CD4-positive, CD25-positive, alpha-beta regulatory T cell (primary cell): ENCODE results near the gene ZNG1F. TPM values are rescaled to one million over a fixed set of nuclear protein-coding genes. Genes with fewer than 3 reads are reported as not detected.
"Not testable (repeated sequence)": the region's sequence is repeated elsewhere in the genome, so short reads cannot be mapped to it uniquely, and the experiment has no call there.

ENCODE experiments used
- ATAC-seq, 2 donors: fragments of 150-1000 bp; cut with Tn5 transposase; one replicate each; pipeline ENCODE4 v1.10.0; 2021; ENCODE audit warnings: low read depth in 2 of 2, moderate number of reproducible peaks in 2 of 2, moderate library complexity in 1 of 2
- DNase-seq, 3 donors: peaks; one replicate each; pipeline versions ENCODE4 v3.0.0 to v3.0.0-alpha.2; 2012 to 2022; ENCODE audit warnings: mixed read lengths in 1 of 3
- H3K27ac ChIP-seq: one replicate; pipeline ENCODE4 v1.7.0; 2013; ENCODE audit warnings: mild to moderate bottlenecking, low read length; ENCODE audit not compliant: insufficient read depth, poor library complexity, severe bottlenecking
- H3K27me3 ChIP-seq: one replicate; pipeline ENCODE4 v1.7.0; 2013; ENCODE audit warnings: low read length; ENCODE audit not compliant: control insufficient read depth, insufficient read depth
- H3K36me3 ChIP-seq: one replicate; pipeline ENCODE4 v1.7.0; 2013; ENCODE audit warnings: mild to moderate bottlenecking, low read length, moderate library complexity; ENCODE audit not compliant: control insufficient read depth, insufficient read depth
- H3K4me1 ChIP-seq: 2 replicates; pipeline ENCODE4 v1.7.0; 2013; ENCODE audit warnings: mild to moderate bottlenecking, low read length; ENCODE audit not compliant: insufficient read depth, control insufficient read depth, poor library complexity, severe bottlenecking
- H3K4me3 ChIP-seq: one replicate; pipeline ENCODE4 v1.7.0; 2013; ENCODE audit warnings: low read depth, mild to moderate bottlenecking, low read length, moderate library complexity
- H3K9me3 ChIP-seq, 2 experiments: 1 replicate in 1 of 2; 2 replicates in 1 of 2; pipeline ENCODE4 v1.7.0; 2013; ENCODE audit warnings: low read length in 2 of 2, mild to moderate bottlenecking in 1 of 2, moderate library complexity in 1 of 2; ENCODE audit not compliant: control insufficient read depth in 2 of 2
- H3K27ac Mint-ChIP-seq, 3 donors: one replicate each; pipeline ENCODE4 v1.8.0; 2020 to 2022; ENCODE audit warnings: mild to moderate bottlenecking in 3 of 3, mixed read lengths in 3 of 3, moderate library complexity in 2 of 3
- H3K27me3 Mint-ChIP-seq: one replicate; pipeline ENCODE4 v1.8.0; 2022; ENCODE audit warnings: mild to moderate bottlenecking, mixed read lengths
- H3K36me3 Mint-ChIP-seq: one replicate; pipeline ENCODE4 v1.8.0; 2020; ENCODE audit warnings: mixed read lengths
- H3K4me1 Mint-ChIP-seq, 4 donors: one replicate each; pipeline ENCODE4 v1.8.0; 2020 to 2022; ENCODE audit warnings: mixed read lengths in 4 of 4, mild to moderate bottlenecking in 1 of 4
- H3K4me3 Mint-ChIP-seq, 4 donors: one replicate each; pipeline ENCODE4 v1.8.0; 2020 to 2022; ENCODE audit warnings: mild to moderate bottlenecking in 4 of 4, mixed read lengths in 4 of 4, moderate library complexity in 3 of 4
- H3K9me3 Mint-ChIP-seq, 7 donors: one replicate each; pipeline ENCODE4 v1.8.0; 2020 to 2022; ENCODE audit warnings: mixed read lengths in 7 of 7, mild to moderate bottlenecking in 3 of 7, moderate library complexity in 2 of 7
- polyA plus RNA-seq, 4 donors: library from polyadenylated mRNA; unstranded; fragments of 300-500 nt; fragmentation: Illumina TruSeq; gene quantifications; one replicate each; pipeline ENCODE4 v1.2.3, GENCODE V29; 2021
- total RNA-seq: library from RNA; stranded (reverse); gene quantifications from one replicate; pipeline ENCODE4 v1.2.3, GENCODE V29; 2022

ZNG1F gene
- total and polyA plus RNA-seq, 5 donors from 2014 or later, result 0.85 to 4.5 (median 3.4) TPM

DNA sequence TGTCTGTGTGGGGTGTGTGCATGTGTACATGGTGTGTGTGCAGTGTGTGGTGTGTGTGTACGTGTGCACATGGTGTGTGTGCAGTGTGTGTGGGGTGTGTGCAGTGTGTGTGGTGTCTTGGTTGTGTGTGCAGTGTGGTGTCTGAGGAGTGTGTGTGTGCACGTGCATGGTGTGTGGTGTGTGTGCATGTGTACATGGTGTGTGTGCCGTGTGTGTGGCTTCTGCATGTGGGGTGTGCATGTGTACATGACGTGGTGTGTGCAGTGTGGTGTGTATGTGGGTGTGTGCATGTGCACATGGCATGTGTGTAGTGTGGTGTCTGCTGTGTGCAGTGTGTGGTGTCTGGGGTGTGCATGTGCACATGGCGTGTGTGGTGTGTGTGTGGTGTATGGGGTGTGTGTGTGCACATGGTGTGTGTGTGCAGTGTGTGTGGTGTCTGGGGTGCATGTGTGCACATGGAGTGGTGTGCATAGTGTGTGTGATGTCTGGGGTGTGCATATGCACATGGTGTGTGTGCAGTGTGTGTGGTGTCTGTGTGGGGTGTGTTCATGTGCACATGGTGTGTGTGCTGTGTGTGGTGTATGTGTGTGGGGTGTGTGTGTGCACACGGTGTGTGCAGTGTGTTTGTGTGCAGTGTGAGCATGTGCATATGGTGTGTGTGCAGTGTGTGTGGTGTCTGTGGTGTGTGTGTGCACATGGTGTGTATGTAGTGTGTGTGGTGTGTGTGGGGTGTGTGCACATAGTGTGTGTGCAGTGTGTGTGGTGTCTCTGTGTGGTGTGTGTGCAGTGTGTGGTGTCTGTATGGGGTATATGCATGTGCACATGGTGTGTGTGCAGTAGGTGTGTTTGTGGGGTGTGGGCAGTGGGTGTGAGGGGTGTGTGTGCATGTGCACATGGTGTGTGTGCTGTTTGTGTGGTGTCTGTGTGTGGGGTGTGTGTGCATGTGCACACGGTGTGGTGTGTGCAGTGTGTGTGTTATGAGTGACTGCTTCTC, 40.6 kb upstream of the ZNG1F start:
- Histone ChIP-seq H3K27ac (no peak overlapping the region), H3K4me3 (no peak overlapping the region), H3K27me3 (peaks cover 3% of the 10 kb centered on the region), H3K36me3 (no peaks in the 10 kb centered on the region), H3K9me3 (peaks cover 0 to 4% of the 10 kb centered on the region in 2 experiments), H3K4me1 (no peaks in the 10 kb centered on the region)
- H3K27ac Mint-ChIP-seq, result no peak overlapping the region
- DNase-seq (peak in 1 of 3 donors; percentile 6), ATAC-seq (peak; percentile 59)
- H3K9me3 Mint-ChIP-seq, result peaks cover 0 to 4% (median 0%) of the 10 kb centered on the region in 7 donors
- no peaks in the 10 kb centered on the region for H3K36me3 Mint-ChIP-seq
- no peak overlapping the region for H3K4me3 Mint-ChIP-seq
- H3K4me1 Mint-ChIP-seq, result no peaks in the 10 kb centered on the region
- H3K27me3 Mint-ChIP-seq, result no peaks in the 10 kb centered on the region

DNA sequence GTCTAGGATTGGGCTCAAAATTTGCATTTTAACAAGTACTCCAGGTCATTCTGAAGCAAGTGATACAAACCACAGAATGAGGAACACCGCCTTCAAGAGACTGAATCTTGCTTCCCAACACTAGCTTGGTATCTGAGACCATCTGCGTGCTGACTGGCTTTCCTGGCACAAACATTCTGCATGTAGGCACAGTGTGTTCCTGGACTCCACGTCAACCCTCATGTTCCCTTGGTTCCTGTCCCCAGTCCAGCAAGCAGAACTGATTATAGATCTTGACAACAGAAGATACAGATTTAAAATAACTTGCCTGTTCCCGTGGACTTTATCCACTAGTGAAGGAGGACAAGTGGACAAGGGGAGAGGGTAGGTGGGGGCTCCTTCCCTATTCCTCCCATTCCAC, 30.7 kb upstream of the ZNG1F start:
- not testable (repeated sequence) for H3K36me3 Mint-ChIP-seq, H3K27ac ChIP-seq, H3K4me3 Mint-ChIP-seq, H3K9me3 Mint-ChIP-seq, H3K27me3 Mint-ChIP-seq, DNase-seq, ATAC-seq, H3K27ac Mint-ChIP-seq, H3K4me3 ChIP-seq, H3K27me3 ChIP-seq, H3K4me1 Mint-ChIP-seq, H3K36me3 ChIP-seq, H3K4me1 ChIP-seq, H3K9me3 ChIP-seq

DNA sequence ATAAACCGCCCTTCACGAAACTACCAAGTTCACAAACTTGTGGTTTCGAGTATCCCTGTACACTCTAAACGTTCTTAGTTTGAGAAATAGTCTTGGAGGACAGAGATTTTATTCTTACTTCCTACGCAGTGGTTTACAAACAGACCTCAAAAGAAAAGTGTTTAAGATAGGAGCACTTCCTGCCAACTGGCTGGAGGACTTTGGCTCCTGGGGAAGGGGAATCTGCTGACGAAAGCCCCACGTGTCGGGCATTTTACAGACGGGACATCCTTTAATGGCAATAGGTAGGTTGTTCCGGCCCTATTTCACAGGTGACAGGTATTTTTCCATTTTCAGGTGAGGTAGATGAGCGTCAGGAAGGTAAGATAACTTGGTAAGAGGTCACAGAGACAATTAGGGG, 678 bp downstream of the ZNG1F start:
- H3K4me3 Mint-ChIP-seq, ATAC-seq, H3K9me3 Mint-ChIP-seq, H3K36me3 ChIP-seq, H3K27me3 ChIP-seq, H3K4me1 ChIP-seq, H3K36me3 Mint-ChIP-seq, H3K9me3 ChIP-seq, H3K4me1 Mint-ChIP-seq, H3K27ac ChIP-seq, H3K27me3 Mint-ChIP-seq, DNase-seq, H3K4me3 ChIP-seq, H3K27ac Mint-ChIP-seq: not testable (repeated sequence)

DNA sequence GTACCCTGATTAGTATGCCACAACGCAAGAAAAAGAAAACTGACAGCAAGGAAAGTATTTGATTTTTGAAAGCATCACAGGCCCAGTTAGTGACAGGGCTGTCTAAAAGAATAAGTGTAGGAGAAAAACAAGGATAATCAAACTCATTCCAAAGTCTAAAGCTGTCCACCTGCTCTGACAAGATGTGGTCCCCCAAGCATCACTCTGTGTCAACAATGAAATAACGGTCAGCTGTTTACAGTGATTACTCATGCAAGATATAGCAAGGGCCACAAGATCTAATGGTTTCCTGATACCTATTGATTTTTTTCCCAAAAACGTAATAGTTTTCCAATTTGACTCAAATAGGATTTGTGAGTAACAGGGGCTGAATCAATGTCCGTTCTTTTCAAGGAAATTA, 14.1 kb downstream of the ZNG1F start:
- H3K36me3 ChIP-seq, H3K4me1 Mint-ChIP-seq, H3K4me3 ChIP-seq, H3K4me1 ChIP-seq, H3K27ac ChIP-seq, H3K4me3 Mint-ChIP-seq, H3K27me3 Mint-ChIP-seq, H3K27ac Mint-ChIP-seq, DNase-seq, H3K27me3 ChIP-seq, ATAC-seq, H3K9me3 Mint-ChIP-seq, H3K9me3 ChIP-seq, H3K36me3 Mint-ChIP-seq: not testable (repeated sequence)

DNA sequence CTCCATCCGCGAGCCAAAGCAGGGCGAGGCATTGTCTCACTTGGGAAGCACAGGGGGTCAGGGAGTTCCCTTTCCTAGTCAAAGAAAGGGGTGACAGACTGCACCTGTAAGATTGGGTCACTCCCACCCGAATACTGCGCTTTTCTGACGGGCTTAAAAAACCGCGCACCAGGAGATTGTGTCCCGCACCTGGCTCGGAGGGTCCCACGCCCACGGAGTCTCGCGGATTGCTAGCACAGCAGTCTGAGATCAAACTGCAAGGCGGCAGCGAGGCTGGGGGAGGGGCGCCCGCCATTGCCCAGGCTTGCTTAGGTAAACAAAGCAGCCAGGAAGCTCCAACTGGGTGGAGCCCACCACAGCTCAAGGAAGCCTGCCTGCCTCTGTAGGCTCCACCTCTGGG, 39.0 kb downstream of the ZNG1F start:
- H3K36me3 Mint-ChIP-seq, ATAC-seq, H3K4me1 ChIP-seq, H3K4me3 Mint-ChIP-seq, H3K4me3 ChIP-seq, H3K27ac ChIP-seq, H3K9me3 Mint-ChIP-seq, H3K36me3 ChIP-seq, H3K4me1 Mint-ChIP-seq, DNase-seq, H3K9me3 ChIP-seq, H3K27me3 Mint-ChIP-seq, H3K27ac Mint-ChIP-seq, H3K27me3 ChIP-seq: not testable (repeated sequence)

DNA sequence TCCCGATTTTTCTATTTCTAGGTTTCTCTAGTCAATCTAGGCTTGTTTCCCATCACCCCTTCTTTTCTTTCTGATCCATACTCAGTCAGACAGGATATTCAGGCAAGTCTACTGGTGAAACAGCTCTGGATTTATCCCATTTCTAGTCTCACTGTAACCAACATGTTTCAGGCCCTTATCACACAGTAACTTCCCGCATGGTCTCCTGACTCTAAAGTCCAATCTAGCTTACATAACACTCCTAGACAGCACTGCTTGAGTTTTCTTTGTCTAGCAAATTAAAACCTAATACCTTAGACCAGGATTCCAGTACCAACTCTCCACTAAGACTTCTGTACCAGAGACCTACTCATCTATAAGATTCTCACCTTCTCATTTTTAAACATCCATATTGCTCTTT, 47.2 kb downstream of the ZNG1F start:
- not testable (repeated sequence) for H3K4me1 Mint-ChIP-seq, ATAC-seq

DNA sequence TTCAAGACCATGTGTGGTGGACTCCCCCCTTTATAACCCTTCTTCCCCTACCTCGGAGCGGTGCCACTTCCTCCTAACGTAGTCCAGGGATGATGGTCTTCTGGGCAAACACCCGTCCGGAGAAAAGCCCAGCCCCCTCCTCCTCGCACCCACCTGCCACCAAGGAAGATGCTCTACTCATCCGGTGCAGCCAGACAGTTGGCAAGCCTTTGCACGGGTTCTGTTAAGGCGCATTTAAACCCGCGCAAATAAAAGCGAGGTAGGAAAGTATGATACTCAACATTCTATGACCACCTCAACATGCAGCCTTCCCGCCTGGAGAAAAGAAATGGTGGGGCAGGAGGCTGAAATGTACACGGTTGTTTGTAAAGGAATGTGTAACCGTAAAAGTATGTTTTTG, 60.5 kb downstream of the ZNG1F start, which contains the start of gene FOXD4L6:
TSS of gene FOXD4L6 (minus strand) at position 101 of the 400 bp plus-strand sequence. CDS start 298 bp downstream, outside the sequence.
- H3K27me3 Mint-ChIP-seq, H3K9me3 Mint-ChIP-seq, H3K9me3 ChIP-seq, H3K27ac ChIP-seq, H3K4me1 ChIP-seq, H3K4me3 ChIP-seq, H3K4me1 Mint-ChIP-seq, H3K27ac Mint-ChIP-seq, H3K4me3 Mint-ChIP-seq, ATAC-seq, H3K36me3 Mint-ChIP-seq, H3K36me3 ChIP-seq, DNase-seq, H3K27me3 ChIP-seq: not testable (repeated sequence)

More for the DNA sequence above, 47.2 kb downstream of the ZNG1F start:
- not testable (repeated sequence) for H3K27ac ChIP-seq, H3K4me1 ChIP-seq, H3K36me3 Mint-ChIP-seq, H3K4me3 Mint-ChIP-seq, H3K27ac Mint-ChIP-seq, H3K9me3 ChIP-seq, H3K27me3 ChIP-seq, H3K9me3 Mint-ChIP-seq, H3K27me3 Mint-ChIP-seq, H3K36me3 ChIP-seq, DNase-seq, H3K4me3 ChIP-seq
